ENCODE results near the gene ALDH3B1.

DNA sequence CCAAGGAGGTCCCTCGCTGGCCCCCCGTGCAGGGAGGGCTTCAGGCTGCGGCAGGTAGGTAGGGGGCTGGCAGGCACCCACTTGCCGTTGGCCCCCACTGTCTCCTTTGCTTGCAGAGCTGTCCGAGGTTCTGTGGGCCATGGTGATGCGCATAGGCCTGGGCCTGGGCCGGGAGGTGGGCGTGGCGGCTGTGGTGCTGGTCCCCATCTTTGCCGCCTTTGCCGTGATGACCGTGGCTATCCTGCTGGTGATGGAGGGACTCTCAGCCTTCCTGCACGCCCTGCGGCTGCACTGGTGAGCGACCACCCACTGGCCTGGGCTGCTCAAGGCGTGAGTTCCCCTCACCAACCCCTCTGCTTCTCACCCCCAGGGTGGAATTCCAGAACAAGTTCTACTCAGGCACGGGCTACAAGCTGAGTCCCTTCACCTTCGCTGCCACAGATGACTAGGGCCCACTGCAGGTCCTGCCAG lies 40.3 kb downstream of the ALDH3B1 start:
- TF ChIP-seq, protein P1, sequence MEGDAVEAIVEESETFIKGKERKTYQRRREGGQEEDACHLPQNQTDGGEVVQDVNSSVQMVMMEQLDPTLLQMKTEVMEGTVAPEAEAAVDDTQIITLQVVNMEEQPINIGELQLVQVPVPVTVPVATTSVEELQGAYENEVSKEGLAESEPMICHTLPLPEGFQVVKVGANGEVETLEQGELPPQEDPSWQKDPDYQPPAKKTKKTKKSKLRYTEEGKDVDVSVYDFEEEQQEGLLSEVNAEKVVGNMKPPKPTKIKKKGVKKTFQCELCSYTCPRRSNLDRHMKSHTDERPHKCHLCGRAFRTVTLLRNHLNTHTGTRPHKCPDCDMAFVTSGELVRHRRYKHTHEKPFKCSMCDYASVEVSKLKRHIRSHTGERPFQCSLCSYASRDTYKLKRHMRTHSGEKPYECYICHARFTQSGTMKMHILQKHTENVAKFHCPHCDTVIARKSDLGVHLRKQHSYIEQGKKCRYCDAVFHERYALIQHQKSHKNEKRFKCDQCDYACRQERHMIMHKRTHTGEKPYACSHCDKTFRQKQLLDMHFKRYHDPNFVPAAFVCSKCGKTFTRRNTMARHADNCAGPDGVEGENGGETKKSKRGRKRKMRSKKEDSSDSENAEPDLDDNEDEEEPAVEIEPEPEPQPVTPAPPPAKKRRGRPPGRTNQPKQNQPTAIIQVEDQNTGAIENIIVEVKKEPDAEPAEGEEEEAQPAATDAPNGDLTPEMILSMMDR (IDR thresholded peaks at IDR 0.05) = no peak
- no peak for TF ChIP-seq POLR2A (IDR thresholded peaks at IDR 0.05)

Measured in testis (tissue), 2 donors.